VCaP (cell line): Measurements from ENCODE around the gene DUSP14.
"Not testable (repeated sequence)": the region's sequence is repeated elsewhere in the genome, so short reads cannot be mapped to it uniquely, and the experiment has no call there.

Experiments
- H3K27ac ChIP-seq: fragments of 450-650 bp; 2 replicates; pipeline ENCODE4 v1.5.1; 2017
- CTCF ChIP-seq: fragments of 450-650 bp; conservative IDR thresholded peaks from 2 replicates; pipeline ENCODE4 v1.5.1; 2017; ENCODE audit warnings: mild to moderate bottlenecking, moderate library complexity

The DUSP14 gene

GRCh38 chr17:37507111-37507510, 17.4 kb downstream of the DUSP14 start:
- no peak for TF ChIP-seq CTCF
- H3K27ac ChIP-seq, result 0 out of 2 replicates have a peak overlapping the region, but pooled peaks have one; percentile 3

GRCh38 chr17:37510056-37510455, 20.4 kb downstream of the DUSP14 start:
- TF ChIP-seq CTCF, result no peak
- H3K27ac ChIP-seq, result no peak overlapping the region

GRCh38 chr17:37511642-37512041, 22.0 kb downstream of the DUSP14 start:
- not testable (repeated sequence) for H3K27ac ChIP-seq

- peak overlapping the region; percentile 93 for H3K27ac ChIP-seq
- TF ChIP-seq CTCF, result no peak
These were observed 22.9 kb downstream of the DUSP14 start for GRCh38 chr17:37512442-37513068.

- TF ChIP-seq CTCF, result no peak
- H3K27ac ChIP-seq, result peak overlapping the region; percentile 93
These were observed 24.0 kb downstream of the DUSP14 start for GRCh38 chr17:37513711-37514110.

- H3K27ac ChIP-seq, result peak overlapping the region; percentile 93
- no peak for TF ChIP-seq CTCF
These were observed 26.5 kb downstream of the DUSP14 start for GRCh38 chr17:37516127-37516571.

GRCh38 chr17:37517881-37518280, 28.2 kb downstream of the DUSP14 start:
- no peak for TF ChIP-seq CTCF
- H3K27ac ChIP-seq, result no peak overlapping the region

- no peak overlapping the region for H3K27ac ChIP-seq
These were observed 29.1 kb downstream of the DUSP14 start for GRCh38 chr17:37518826-37519225.

More at GRCh38 chr17:37518826-37519225, 29.1 kb downstream of the DUSP14 start:
- TF ChIP-seq CTCF, result peak; percentile 37; the same call in 1 of the 2 replicates
